ENCODE measurements around the gene GLG1.
"Not testable (repeated sequence)": the region's sequence is repeated elsewhere in the genome, so short reads cannot be mapped to it uniquely, and the experiment has no call there.

The GLG1 gene

GRCh38 chr16:74556375-74556922 lies 50.5 kb downstream of the GLG1 start:
- no peak overlapping the region for H3K4me3 ChIP-seq (ENCODE audit: low read length)
- no peak for DNase-seq (ENCODE audit: low read depth, low spot score)

- not testable (repeated sequence) for DNase-seq (ENCODE audit: low read depth, low spot score); H3K4me3 ChIP-seq (ENCODE audit: low read length)
These were observed 54.6 kb downstream of the GLG1 start for GRCh38 chr16:74552357-74552756.

GRCh38 chr16:74550227-74551019 lies 56.5 kb downstream of the GLG1 start:
- not testable (repeated sequence) for H3K4me3 ChIP-seq (ENCODE audit: low read length); DNase-seq (ENCODE audit: low read depth, low spot score)

GRCh38 chr16:74546112-74546511 lies 60.8 kb downstream of the GLG1 start:
- not testable (repeated sequence) for DNase-seq (ENCODE audit: low read depth, low spot score); H3K4me3 ChIP-seq (ENCODE audit: low read length)

GRCh38 chr16:74542911-74543578 lies 63.9 kb downstream of the GLG1 start:
- DNase-seq (ENCODE audit: low read depth, low spot score); H3K4me3 ChIP-seq (ENCODE audit: low read length): not testable (repeated sequence)

GRCh38 chr16:74540663-74541062 lies 66.3 kb downstream of the GLG1 start:
- not testable (repeated sequence) for H3K4me3 ChIP-seq (ENCODE audit: low read length); DNase-seq (ENCODE audit: low read depth, low spot score)

- not testable (repeated sequence) for DNase-seq (ENCODE audit: low read depth, low spot score); H3K4me3 ChIP-seq (ENCODE audit: low read length)
These were observed 68.1 kb downstream of the GLG1 start for GRCh38 chr16:74538801-74539200.

- not testable (repeated sequence) for H3K4me3 ChIP-seq (ENCODE audit: low read length)
These were observed 69.2 kb downstream of the GLG1 start for GRCh38 chr16:74537746-74538145.

GRCh38 chr16:74534650-74535049 lies 72.3 kb downstream of the GLG1 start:
- DNase-seq (ENCODE audit: low read depth, low spot score); H3K4me3 ChIP-seq (ENCODE audit: low read length): not testable (repeated sequence)

More at GRCh38 chr16:74537746-74538145, 69.2 kb downstream of the GLG1 start:
- DNase-seq (ENCODE audit: low read depth, low spot score): not testable (repeated sequence)

GRCh38 chr16:74524926-74525325 lies 82.0 kb downstream of the GLG1 start:
- DNase-seq (ENCODE audit: low read depth, low spot score): no peak
- H3K4me3 ChIP-seq (ENCODE audit: low read length): no peak overlapping the region

GRCh38 chr16:74524117-74524516 lies 82.8 kb downstream of the GLG1 start:
- H3K4me3 ChIP-seq (ENCODE audit: low read length): no peak overlapping the region
- no peak for DNase-seq (ENCODE audit: low read depth, low spot score)

GRCh38 chr16:74523706-74524105 lies 83.2 kb downstream of the GLG1 start:
- not testable (repeated sequence) for H3K4me3 ChIP-seq (ENCODE audit: low read length); DNase-seq (ENCODE audit: low read depth, low spot score)

GRCh38 chr16:74522160-74522559 lies 84.8 kb downstream of the GLG1 start:
- H3K4me3 ChIP-seq (ENCODE audit: low read length): no peak overlapping the region
- DNase-seq (ENCODE audit: low read depth, low spot score): no peak

GRCh38 chr16:74521691-74522090 lies 85.2 kb downstream of the GLG1 start:
- H3K4me3 ChIP-seq (ENCODE audit: low read length): no peak overlapping the region
- DNase-seq (ENCODE audit: low read depth, low spot score): no peak

- DNase-seq (ENCODE audit: low read depth, low spot score); H3K4me3 ChIP-seq (ENCODE audit: low read length): not testable (repeated sequence)
These were observed 88.0 kb downstream of the GLG1 start for GRCh38 chr16:74518934-74519333.

GRCh38 chr16:74511961-74512360 lies 95.0 kb downstream of the GLG1 start:
- no peak for DNase-seq (ENCODE audit: low read depth, low spot score)
- H3K4me3 ChIP-seq (ENCODE audit: low read length): no peak overlapping the region

- no peak overlapping the region for H3K4me3 ChIP-seq (ENCODE audit: low read length)
- no peak for DNase-seq (ENCODE audit: low read depth, low spot score)
These were observed 101.9 kb downstream of the GLG1 start for GRCh38 chr16:74505011-74505410.

- H3K4me3 ChIP-seq (ENCODE audit: low read length): no peak overlapping the region
- no peak for DNase-seq (ENCODE audit: low read depth, low spot score)
These were observed 103.5 kb downstream of the GLG1 start for GRCh38 chr16:74503412-74503811.

- H3K4me3 ChIP-seq (ENCODE audit: low read length): no peak overlapping the region
- DNase-seq (ENCODE audit: low read depth, low spot score): no peak
These were observed 105.1 kb downstream of the GLG1 start for GRCh38 chr16:74501484-74502478.
